HepG2 (cell line): ENCODE data around the gene ANK3. TPM values are rescaled to one million over a fixed set of nuclear protein-coding genes. Genes with fewer than 3 reads are reported as not detected.

ENCODE experiments used
- ATAC-seq: fragments of 200-7000 bp; cut with Tn5 transposase; 3 replicates; pipeline ENCODE4 v1.9.1; 2020; ENCODE audit warnings: mild to moderate bottlenecking, moderate library complexity
- BruUV-seq: library from RNA; stranded (reverse); fragments of 400-500 nt; replicated peaks from 2 replicates; lab custom pipeline; 2021; lab: Mats Ljungman, UMichigan
- CTCF ChIA-PET: fragments of 300-600 bp; formaldehyde crosslinking; extraction: SDS; loops from one replicate; lab custom pipeline; 2021; ENCODE audit warnings: low total read pairs, inconsistent platforms, low intra/inter-chr PET ratio; lab: Yijun Ruan, JAX
- POLR2A ChIA-PET: fragments of 350-600 bp; sonication (Branson Sonifier 250); formaldehyde crosslinking; loops from one replicate; lab custom pipeline; 2020; ENCODE audit warnings: antibody characterized with exemption, inconsistent platforms; lab: Yijun Ruan, JAX
- DNase-seq: peaks from one replicate; pipeline ENCODE4 v3.0.0-alpha.2; 2015; ENCODE audit warnings: low spot score
- FAIRE-seq: peaks from 3 replicates; lab custom pipeline; 2011; peaks lifted over from hg19 to GRCh38; lab: Jason Lieb, UNC
- H2AFZ ChIP-seq: one replicate; pipeline ENCODE4 v1.6.1; 2011; ENCODE audit warnings: low read length, inconsistent platforms
- H3K27ac ChIP-seq: fragments of 300-600 bp; 3 replicates; pipeline ENCODE4 v1.8.0; 2011; ENCODE audit warnings: mixed run types, mild to moderate bottlenecking, mixed read lengths, low read length, inconsistent platforms; ENCODE audit not compliant: insufficient read depth; ENCODE audit errors: extremely low read length
- H3K27me3 ChIP-seq, 2 experiments: fragments of 200-600 bp in 1 of 2; 2 replicates in 1 of 2; 3 replicates in 1 of 2; pipeline versions ENCODE4 v1.6.0 to v1.8.0; 2011; ENCODE audit warnings: low read length in 2 of 2, mild to moderate bottlenecking in 2 of 2, moderate library complexity in 2 of 2, inconsistent platforms in 1 of 2; ENCODE audit not compliant: insufficient read depth in 2 of 2, control insufficient read depth in 1 of 2
- H3K36me3 ChIP-seq, 2 experiments: fragments of 200-600 bp in 1 of 2; replicated peaks in 1 of 2; 2 replicates in 1 of 2; 3 replicates in 1 of 2; pipeline versions ENCODE4 v1.5.1 to v1.8.0; 2011; ENCODE audit warnings: low read length in 2 of 2, inconsistent platforms in 1 of 2; ENCODE audit not compliant: insufficient read depth in 2 of 2, control insufficient read depth in 1 of 2
- H3K4me1 ChIP-seq: 2 replicates; pipeline ENCODE4 v1.5.1; 2012; ENCODE audit warnings: low read length, inconsistent platforms; ENCODE audit not compliant: insufficient read depth
- H3K4me2 ChIP-seq: 2 replicates; pipeline ENCODE4 v1.6.0; 2011; ENCODE audit warnings: low read depth, low read length, inconsistent platforms
- H3K4me3 ChIP-seq, 3 experiments: fragments of 200-600 bp in 1 of 3; sonication (generic), shearing (Covaris generic) in 1 of 3; replicated peaks in 1 of 3; 2 replicates each; pipeline ENCODE4 v1.5.1; 2011 to 2016; ENCODE audit warnings: low read length in 3 of 3, inconsistent platforms in 2 of 3, low read depth in 2 of 3, mild to moderate bottlenecking in 2 of 3, control low read depth in 1 of 3, mixed read lengths in 1 of 3; ENCODE audit not compliant: insufficient read depth in 1 of 3
- H3K79me2 ChIP-seq: one replicate; pipeline ENCODE4 v1.6.1; 2011; ENCODE audit warnings: low read length, inconsistent platforms; ENCODE audit not compliant: insufficient read depth
- H3K9ac ChIP-seq: 2 replicates; pipeline ENCODE4 v1.6.0; 2011; ENCODE audit warnings: mild to moderate bottlenecking, low read depth, low read length, inconsistent platforms; ENCODE audit not compliant: insufficient read depth
- H3K9me3 ChIP-seq: 2 replicates; pipeline ENCODE4 v1.5.1; 2012; ENCODE audit warnings: mild to moderate bottlenecking, low read length
- H4K20me1 ChIP-seq: 2 replicates; pipeline ENCODE4 v1.6.0; 2011; ENCODE audit warnings: inconsistent platforms, mild to moderate bottlenecking, low read length, moderate library complexity; ENCODE audit not compliant: insufficient read depth
- ADNP ChIP-seq: sonication (generic); formaldehyde crosslinking; IDR thresholded peaks from 2 replicates; pipeline ENCODE4 v1.4.0; 2020; ENCODE audit warnings: missing genetic modification reagents
- FLYWCH1 ChIP-seq: sonication (generic); formaldehyde crosslinking; IDR thresholded peaks from 2 replicates; pipeline ENCODE4 v1.8.1; 2023; ENCODE audit warnings: mild to moderate bottlenecking, missing genetic modification reagents
- HNRNPL ChIP-seq: fragments of 200-400 bp; formaldehyde crosslinking; IDR thresholded peaks from 2 replicates; pipeline ENCODE4 v1.6.1; 2017; ENCODE audit warnings: mild to moderate bottlenecking, low read depth, low read length
- JARID2 ChIP-seq: sonication (generic); formaldehyde crosslinking; IDR thresholded peaks from 2 replicates; pipeline ENCODE4 v1.8.1; 2023; ENCODE audit warnings: missing genetic modification reagents, inconsistent platforms; ENCODE audit not compliant: insufficient replicate concordance
- NCOA5 ChIP-seq: sonication (generic); formaldehyde crosslinking; IDR thresholded peaks from 2 replicates; pipeline ENCODE4 v1.4.0; 2020; ENCODE audit warnings: missing genetic modification reagents
- NFIC ChIP-seq: IDR thresholded peaks from 2 replicates; pipeline ENCODE4 v1.6.1; 2012; ENCODE audit warnings: mild to moderate bottlenecking, low read length, inconsistent platforms
- PHF8 ChIP-seq: sonication (generic); formaldehyde crosslinking; IDR thresholded peaks from 2 replicates; pipeline ENCODE4 v1.5.0; 2020; ENCODE audit warnings: missing genetic modification reagents
- SMAD1 ChIP-seq: sonication (generic); formaldehyde crosslinking; IDR thresholded peaks from 2 replicates; pipeline ENCODE4 v1.4.0; 2020; ENCODE audit warnings: missing genetic modification reagents, low read depth, mild to moderate bottlenecking, borderline replicate concordance
- SRSF4 ChIP-seq: fragments of 200-400 bp; formaldehyde crosslinking; IDR thresholded peaks from one replicate; pipeline ENCODE4 v1.6.1; 2018; ENCODE audit warnings: mild to moderate bottlenecking, low read depth, low read length, moderate library complexity; ENCODE audit not compliant: poor library complexity, severe bottlenecking
- TBL1XR1 ChIP-seq: fragments of 150-350 bp; IDR thresholded peaks from 2 replicates; pipeline ENCODE4 v1.6.1; 2014; ENCODE audit warnings: borderline replicate concordance, low read length; ENCODE audit not compliant: partially characterized antibody
- XRCC5 ChIP-seq: fragments of 200-400 bp; formaldehyde crosslinking; optimal IDR thresholded peaks from 2 replicates; pipeline ENCODE3; 2017; ENCODE audit warnings: mild to moderate bottlenecking, low read length
- ZBTB3 ChIP-seq: sonication (generic); formaldehyde crosslinking; IDR thresholded peaks from 2 replicates; pipeline ENCODE4 v1.4.0; 2020; ENCODE audit warnings: low read depth, mild to moderate bottlenecking, moderate library complexity, missing genetic modification reagents, borderline replicate concordance
- ZMYM4 ChIP-seq: sonication (generic); formaldehyde crosslinking; IDR thresholded peaks from 2 replicates; pipeline ENCODE4 v1.8.1; 2023; ENCODE audit warnings: mild to moderate bottlenecking, missing genetic modification reagents
- ZNF792 ChIP-seq: IDR thresholded peaks from 2 replicates; pipeline ENCODE4 v1.6.1; 2016
- ZNF83 ChIP-seq: sonication (generic); formaldehyde crosslinking; IDR thresholded peaks from 2 replicates; pipeline ENCODE4 v1.4.0; 2020; ENCODE audit warnings: missing genetic modification reagents, mild to moderate bottlenecking, borderline replicate concordance
- ZSCAN9 ChIP-seq: IDR thresholded peaks from 2 replicates; pipeline ENCODE4 v1.6.1; 2016; ENCODE audit warnings: borderline replicate concordance
- in situ Hi-C: cut with HindIII; loops from 2 replicates; pipeline ENCODE4 v1.10.0; 2017; ENCODE audit warnings: low pct_unique_long_range_greater_than_20kb; ENCODE audit not compliant: extremely low pct_ligation_motif_present
- intact Hi-C: fragments of 100-400 bp; cut with micrococcal nuclease; formaldehyde crosslinking; loops from one replicate; pipeline ENCODE4 v1.10.0; 2022; ENCODE audit not compliant: unreplicated experiment
- polyA plus RNA-seq, 8 experiments: library from polyadenylated mRNA; depleted of rRNA in 3 of 8; stranded (reverse) in 7 of 8; unstranded in 1 of 8; fragments of >200 nt; fragmentation: Illumina TruSeq in 4 of 8; extraction: Trizol in 4 of 8; gene quantifications; 2 replicates each; pipeline versions ENCODE4 v1.2.1 to v1.2.3, GENCODE V29; 2011 to 2016; ENCODE audit warnings: low read depth in 4 of 8, missing spikeins in 1 of 8, mixed read lengths in 1 of 8; ENCODE audit not compliant: insufficient read depth in 1 of 8
- total RNA-seq, 5 experiments: library from RNA; depleted of rRNA; stranded (reverse); fragments of >200 nt; fragmentation: Illumina TruSeq; extraction: Trizol; gene quantifications; 2 replicates each; pipeline ENCODE4 v1.2.3, GENCODE V29; 2016; ENCODE audit warnings: low read depth in 1 of 5
- TF ChIP-seq, protein P1 (sequence below): sonication (generic); formaldehyde crosslinking; IDR thresholded peaks from 2 replicates; pipeline ENCODE4 v1.4.0; 2020; ENCODE audit warnings: mild to moderate bottlenecking, missing genetic modification reagents, borderline replicate concordance

ANK3 gene
- total and polyA plus RNA-seq, 2 of the 13 experiments (the other 11 are each of a cell fraction or from before 2014, with no cell fraction given) = not detected

- H3K9ac ChIP-seq = no peak overlapping the region
- TF ChIP-seq JARID2 (CRISPR knock-in tag) (no peak), XRCC5 (no peak), ZBTB3 (CRISPR knock-in tag) (no peak), SRSF4 (no peak), NCOA5 (CRISPR knock-in tag) (no peak), ZNF792 (CRISPR knock-in tag) (no peak), ZSCAN9 (CRISPR knock-in tag) (no peak), ZMYM4 (CRISPR knock-in tag) (no peak), ADNP (CRISPR knock-in tag) (no peak), NFIC (no peak), SMAD1 (CRISPR knock-in tag) (no peak), ZNF83 (CRISPR knock-in tag) (no peak), FLYWCH1 (no peak), HNRNPL (no peak), PHF8 (no peak), TBL1XR1 (no peak)
- TF ChIP-seq, protein P1, sequence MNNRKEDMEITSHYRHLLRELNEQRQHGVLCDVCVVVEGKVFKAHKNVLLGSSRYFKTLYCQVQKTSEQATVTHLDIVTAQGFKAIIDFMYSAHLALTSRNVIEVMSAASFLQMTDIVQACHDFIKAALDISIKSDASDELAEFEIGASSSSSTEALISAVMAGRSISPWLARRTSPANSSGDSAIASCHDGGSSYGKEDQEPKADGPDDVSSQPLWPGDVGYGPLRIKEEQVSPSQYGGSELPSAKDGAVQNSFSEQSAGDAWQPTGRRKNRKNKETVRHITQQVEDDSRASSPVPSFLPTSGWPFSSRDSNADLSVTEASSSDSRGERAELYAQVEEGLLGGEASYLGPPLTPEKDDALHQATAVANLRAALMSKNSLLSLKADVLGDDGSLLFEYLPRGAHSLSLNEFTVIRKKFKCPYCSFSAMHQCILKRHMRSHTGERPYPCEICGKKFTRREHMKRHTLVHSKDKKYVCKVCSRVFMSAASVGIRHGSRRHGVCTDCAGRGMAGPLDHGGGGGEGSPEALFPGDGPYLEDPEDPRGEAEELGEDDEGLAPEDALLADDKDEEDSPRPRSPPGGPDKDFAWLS (CRISPR knock-in tag) = no peak
- TF ChIP-seq, all 625 proteins: peak for 0
- no peak overlapping the region for H3K27ac ChIP-seq
- DNase-seq (no peak), ATAC-seq (no peak), FAIRE-seq (no peak)
- H4K20me1 ChIP-seq = no peaks in the 10 kb centered on the region
- no peaks in the 10 kb centered on the region for H3K4me1 ChIP-seq
- no TSS peak for BruUV-seq
- H3K36me3 ChIP-seq = no peaks in the 10 kb centered on the region
- no peak overlapping the region for H3K4me2 ChIP-seq
- H3K9me3 ChIP-seq = no peaks in the 10 kb centered on the region
- H3K4me3 ChIP-seq = no peak overlapping the region
- no peaks in the 10 kb centered on the region for H3K27me3 ChIP-seq
- intact Hi-C loops (no loop called here), in situ Hi-C loops (no loop called here)
- ChIA-PET POLR2A (no interaction called here), CTCF (no interaction called here)
- no peaks in the 10 kb centered on the region for H3K79me2 ChIP-seq
- no peak overlapping the region for H2AFZ ChIP-seq
Observed at GRCh38 chr10:59991117-59991516, 398.6 kb downstream of the ANK3 start.
